H1 (cell line): ENCODE results near the gene PTK6. TPM values are rescaled to one million over a fixed set of nuclear protein-coding genes. Genes with fewer than 3 reads are reported as not detected.

Experiments
- CTCF ChIA-PET: fragments of 300-600 bp; sonication (Branson Sonifier 250); formaldehyde crosslinking; loops from one replicate; lab custom pipeline; 2021; ENCODE audit not compliant: partially characterized antibody; lab: Charles Lee
- POLR2A ChIA-PET: fragments of 300-600 bp; sonication (Branson Sonifier 250); formaldehyde crosslinking; loops from one replicate; lab custom pipeline; 2021; ENCODE audit warnings: inconsistent platforms; ENCODE audit not compliant: partially characterized antibody; lab: Charles Lee
- DNase-seq, 2 experiments: peaks; one replicate each; pipeline versions ENCODE4 v3.0.0 to v3.0.0-alpha.2; 2010 to 2022; ENCODE audit warnings: low spot score in 2 of 2, low read depth in 1 of 2, mixed read lengths in 1 of 2
- FAIRE-seq: peaks from 2 replicates; lab custom pipeline; 2011; peaks lifted over from hg19 to GRCh38; lab: Jason Lieb, UNC
- H2AFZ ChIP-seq: 2 replicates; pipeline ENCODE4 v1.8.1; 2012; ENCODE audit warnings: low read length, inconsistent platforms
- H2AK5ac ChIP-seq: 2 replicates; pipeline ENCODE4 v1.6.1; 2013; ENCODE audit warnings: low read depth, low read length
- H2BK120ac ChIP-seq: replicated peaks from 2 replicates; pipeline ENCODE3; 2013; ENCODE audit warnings: low read depth, low read length, inconsistent platforms
- H2BK12ac ChIP-seq: 2 replicates; pipeline ENCODE4 v1.6.1; 2013; ENCODE audit warnings: low read depth, low read length
- H2BK15ac ChIP-seq: 2 replicates; pipeline ENCODE4 v1.6.1; 2013; ENCODE audit warnings: low read length
- H2BK20ac ChIP-seq: 2 replicates; pipeline ENCODE4 v1.6.1; 2013; ENCODE audit warnings: low read length
- H2BK5ac ChIP-seq: 2 replicates; pipeline ENCODE4 v1.6.1; 2013; ENCODE audit warnings: low read depth, low read length
- H3K14ac ChIP-seq: 2 replicates; pipeline ENCODE4 v1.6.1; 2013; ENCODE audit warnings: inconsistent platforms; ENCODE audit not compliant: insufficient read length
- H3K18ac ChIP-seq: 2 replicates; pipeline ENCODE4 v1.6.1; 2013; ENCODE audit warnings: low read length; ENCODE audit errors: extremely low read depth
- H3K23ac ChIP-seq: 2 replicates; pipeline ENCODE4 v1.6.1; 2013; ENCODE audit warnings: inconsistent platforms; ENCODE audit not compliant: insufficient read length
- H3K23me2 ChIP-seq: 2 replicates; pipeline ENCODE4 v1.6.1; 2013; ENCODE audit warnings: low read depth, low read length
- H3K27ac ChIP-seq: 2 replicates; pipeline ENCODE4 v1.6.1; 2011; ENCODE audit warnings: low read depth, low read length, inconsistent platforms
- H3K27me3 ChIP-seq, 4 experiments: replicated peaks in 1 of 4; 1 replicate in 1 of 4; 2 replicates in 3 of 4; pipeline versions ENCODE4 v1.6.1 to v1.8.1; 2011 to 2013; ENCODE audit warnings: low read length in 3 of 4, mild to moderate bottlenecking in 3 of 4, inconsistent platforms in 2 of 4, mixed read lengths in 2 of 4, moderate library complexity in 1 of 4; ENCODE audit not compliant: control insufficient read depth in 3 of 4, insufficient read depth in 3 of 4; ENCODE audit errors: extremely low read depth in 1 of 4
- H3K36me3 ChIP-seq, 4 experiments: 2 replicates each; pipeline versions ENCODE4 v1.6.1 to v1.8.1; 2011 to 2013; ENCODE audit warnings: mild to moderate bottlenecking in 4 of 4, low read length in 3 of 4, moderate library complexity in 2 of 4, control low read depth in 1 of 4, inconsistent platforms in 1 of 4; ENCODE audit not compliant: insufficient read depth in 4 of 4, control insufficient read depth in 2 of 4
- H3K4ac ChIP-seq: replicated peaks from 2 replicates; pipeline ENCODE3; 2013; ENCODE audit warnings: low read length, low read depth, mixed read lengths, inconsistent platforms; ENCODE audit not compliant: insufficient read length
- H3K4me1 ChIP-seq, 4 experiments: replicated peaks in 1 of 4; 1 replicate in 1 of 4; 2 replicates in 3 of 4; pipeline versions ENCODE4 v1.6.1 to v1.8.1; 2011 to 2013; ENCODE audit warnings: low read length in 3 of 4, inconsistent platforms in 2 of 4, mixed read lengths in 1 of 4; ENCODE audit not compliant: insufficient read depth in 4 of 4, control insufficient read depth in 3 of 4
- H3K4me2 ChIP-seq, 2 experiments: 2 replicates each; pipeline versions ENCODE4 v1.6.1 to v1.8.1; 2011 to 2013; ENCODE audit warnings: low read depth in 2 of 2, low read length in 2 of 2, control low read depth in 1 of 2, inconsistent platforms in 1 of 2, mild to moderate bottlenecking in 1 of 2; ENCODE audit not compliant: insufficient read depth in 1 of 2
- H3K4me3 ChIP-seq, 4 experiments: fragments of 200-600, 300-600 bp in 1 of 4; sonication (generic), shearing (Covaris generic), sonication (Bioruptor Twin) in 1 of 4; 2 replicates each; pipeline versions ENCODE4 v1.5.1 to v1.8.1; 2011 to 2016; ENCODE audit warnings: low read length in 4 of 4, low read depth in 3 of 4, control low read depth in 2 of 4, inconsistent platforms in 2 of 4, mild to moderate bottlenecking in 2 of 4, mixed read lengths in 1 of 4, moderate library complexity in 1 of 4; ENCODE audit not compliant: insufficient read depth in 2 of 4; ENCODE audit errors: extremely low read depth in 1 of 4
- H3K56ac ChIP-seq: replicated peaks from 2 replicates; pipeline ENCODE3; 2013; ENCODE audit warnings: low read depth, mild to moderate bottlenecking, mixed read lengths, low read length, inconsistent platforms; ENCODE audit not compliant: insufficient read length
- H3K79me1 ChIP-seq: 2 replicates; pipeline ENCODE4 v1.6.1; 2013; ENCODE audit warnings: low read depth, low read length, control low read depth
- H3K79me2 ChIP-seq, 2 experiments: 2 replicates each; pipeline versions ENCODE4 v1.6.1 to v1.8.1; 2012 to 2013; ENCODE audit warnings: low read length in 2 of 2, mild to moderate bottlenecking in 2 of 2, inconsistent platforms in 1 of 2; ENCODE audit not compliant: insufficient read depth in 2 of 2, control insufficient read depth in 1 of 2
- H3K9ac ChIP-seq, 4 experiments: replicated peaks in 1 of 4; 1 replicate in 1 of 4; 2 replicates in 3 of 4; pipeline versions ENCODE4 v1.6.1 to v1.8.1; 2011 to 2013; ENCODE audit warnings: low read depth in 3 of 4, low read length in 3 of 4, control low read depth in 2 of 4, mild to moderate bottlenecking in 2 of 4, moderate library complexity in 2 of 4, inconsistent platforms in 1 of 4; ENCODE audit errors: extremely low read depth in 1 of 4
- H3K9me3 ChIP-seq, 2 experiments: 2 replicates each; pipeline versions ENCODE4 v1.6.1 to v1.8.1; 2012 to 2013; ENCODE audit warnings: mild to moderate bottlenecking in 2 of 2, moderate library complexity in 2 of 2, control low read depth in 1 of 2, inconsistent platforms in 1 of 2, low read depth in 1 of 2, low read length in 1 of 2, mixed read lengths in 1 of 2; ENCODE audit not compliant: insufficient read depth in 2 of 2
- H4K20me1 ChIP-seq, 2 experiments: replicated peaks in 1 of 2; 2 replicates each; pipeline versions ENCODE3 to v1.8.1; 2011 to 2013; ENCODE audit warnings: inconsistent platforms in 2 of 2, low read length in 2 of 2, mild to moderate bottlenecking in 1 of 2; ENCODE audit not compliant: insufficient read depth in 2 of 2, control insufficient read depth in 1 of 2
- H4K5ac ChIP-seq: 2 replicates; pipeline ENCODE4 v1.6.1; 2013; ENCODE audit warnings: low read length, low read depth, mixed read lengths, inconsistent platforms; ENCODE audit not compliant: insufficient read length
- H4K8ac ChIP-seq: 2 replicates; pipeline ENCODE4 v1.8.0; 2013; ENCODE audit warnings: mild to moderate bottlenecking, moderate library complexity, low read length, inconsistent platforms; ENCODE audit not compliant: insufficient read depth; ENCODE audit errors: extremely low read depth
- H4K91ac ChIP-seq: replicated peaks from 2 replicates; pipeline ENCODE3; 2013; ENCODE audit warnings: low read length, mixed read lengths, inconsistent platforms; ENCODE audit not compliant: insufficient read length
- ASH2L ChIP-seq: fragments of 200-600, 300-600 bp; sonication (generic); IDR thresholded peaks from one replicate; pipeline ENCODE4 v1.7.1; 2017; ENCODE audit warnings: low read length
- BRCA1 ChIP-seq: IDR thresholded peaks from 2 replicates; pipeline ENCODE4 v1.6.1; 2012; ENCODE audit warnings: low read depth, low read length, improper control_type of control experiment
- CHD2 ChIP-seq: IDR thresholded peaks from 2 replicates; pipeline ENCODE4 v1.6.1; 2012; ENCODE audit warnings: low read length, improper control_type of control experiment
- CTCF ChIP-seq, 3 experiments: IDR thresholded peaks; 1 replicate in 2 of 3; 2 replicates in 1 of 3; pipeline versions ENCODE4 v1.5.1 to v1.6.1; 2011; ENCODE audit warnings: low read length in 3 of 3, mild to moderate bottlenecking in 3 of 3, inconsistent platforms in 2 of 3, low read depth in 1 of 3, moderate library complexity in 1 of 3; ENCODE audit not compliant: insufficient read depth in 1 of 3; ENCODE audit errors: control extremely low read depth in 1 of 3
- RAD21 ChIP-seq, 2 experiments: IDR thresholded peaks in 1 of 2; conservative IDR thresholded peaks in 1 of 2; 2 replicates each; pipeline ENCODE4 v1.6.1; 2011; ENCODE audit warnings: low read depth in 2 of 2, low read length in 2 of 2, improper control_type of control experiment in 1 of 2, inconsistent platforms in 1 of 2, mild to moderate bottlenecking in 1 of 2, moderate library complexity in 1 of 2
- SAP30 ChIP-seq: fragments of 300-600 bp; sonication (generic); IDR thresholded peaks from 2 replicates; pipeline ENCODE4 v1.7.1; 2012; ENCODE audit warnings: low read length, moderate library complexity, mild to moderate bottlenecking, inconsistent platforms; ENCODE audit not compliant: insufficient read depth, insufficient replicate concordance
- USF2 ChIP-seq: IDR thresholded peaks from 2 replicates; pipeline ENCODE4 v1.6.1; 2011; ENCODE audit warnings: low read length, improper control_type of control experiment
- YY1 ChIP-seq: IDR thresholded peaks from 2 replicates; pipeline ENCODE4 v1.6.1; 2011; ENCODE audit warnings: low read depth, mild to moderate bottlenecking, low read length
- WGBS, 2 experiments: shearing (Covaris generic) in 1 of 2; methylation state at CpG; one replicate each; pipeline versions ENCODE4 v1.1.6 to v1.1.7; 2013 to 2015; ENCODE audit warnings: low lambda C conversion rate in 2 of 2, mixed read lengths in 2 of 2, inconsistent platforms in 1 of 2, low coverage in 1 of 2, missing lambda C conversion rate in 1 of 2; ENCODE audit not compliant: insufficient replicate concordance in 2 of 2, insufficient coverage in 1 of 2, insufficient read length in 1 of 2; ENCODE audit errors: extremely low coverage in 1 of 2, missing lambda C conversion rate in 1 of 2; 5-methylcytosine and 5-hydroxymethylcytosine counted together
- polyA plus RNA-seq, 7 experiments: library from polyadenylated mRNA; depleted of rRNA in 3 of 7; stranded (reverse) in 5 of 7; unstranded in 2 of 7; fragments of >200 nt in 5 of 7; fragments of 200-250 nt in 2 of 7; gene quantifications; 1 replicate in 5 of 7; 2 replicates in 1 of 7; 4 replicates in 1 of 7; pipeline versions ENCODE4 v1.2.1 to v1.2.3, GENCODE V29; 2011 to 2013; ENCODE audit warnings: missing spikeins in 2 of 7, mixed read lengths in 2 of 7
- total RNA-seq: library from RNA; stranded (reverse); fragmentation: NEBNext Ultra II Directional; extraction: Animal tissue kit (Norgen Biotek cat#: 25700); gene quantifications from 2 replicates; pipeline ENCODE4 v1.2.1, GENCODE V29; 2021

PTK6 gene
- total and polyA plus RNA-seq, 2 of the 8 experiments (the other 6 are each of a cell fraction or from before 2014, with no cell fraction given): 0.12 to 0.19 TPM

GRCh38 chr20:63563225-63563935 is 26.2 kb upstream of the PTK6 start:
- Histone ChIP-seq H3K14ac (no peak overlapping the region), H3K79me2 (no peaks in the 10 kb centered on the region), H2AK5ac (no peak overlapping the region), H2AFZ (no peak overlapping the region), H4K5ac (no peak overlapping the region), H4K8ac (peak overlapping the region; percentile 25; the same call in 1 of the 2 replicates), H3K18ac (no peak overlapping the region), H3K4me3 (no peak overlapping the region), H3K36me3 (no peaks in the 10 kb centered on the region; a peak in 4 of 8 replicates), H2BK20ac (no peak overlapping the region), H3K27ac (no peak overlapping the region), H2BK12ac (no peak overlapping the region), H3K4me1 (no peaks in the 10 kb centered on the region), H3K9me3 (no peaks in the 10 kb centered on the region), H3K4ac (no peak overlapping the region), H2BK15ac (no peak overlapping the region), H2BK120ac (no peak overlapping the region), H3K27me3 (no peaks in the 10 kb centered on the region), H3K9ac (no peak overlapping the region), H3K56ac (no peak overlapping the region), H4K91ac (no peak overlapping the region), H2BK5ac (no peak overlapping the region), H3K23ac (no peak overlapping the region), H3K79me1 (no peaks in the 10 kb centered on the region), H3K23me2 (no peaks in the 10 kb centered on the region), H4K20me1 (no peaks in the 10 kb centered on the region), H3K4me2 (no peak overlapping the region)
- no peak for DNase-seq
- CTCF ChIA-PET: interaction anchor here (0.8 to 1.7 kb wide), 5 partner anchors 10 to 371 kb away, joined by 3 to 7 read pairs (median 3); partner anchors contain the start of gene PTK6
- 97% methylated on average over 31 of the region's 55 CpGs; no CpG with 5 or more reads in 1 of the 2 experiments for WGBS, 2 experiments
- no peak for FAIRE-seq
- POLR2A ChIA-PET: interaction anchor here (3.4 kb wide), 1 partner anchor 11 kb away, joined by 12 read pairs; the partner anchor contains the start of gene HELZ2
- TF ChIP-seq YY1: no peak
- TF ChIP-seq RAD21 (IDR thresholded peaks at IDR 0.05 in 1 of 2, conservative IDR thresholded peaks at IDR 0.05 in 1 of 2; ENCODE audit: low read depth in 2 of 2, low read length in 2 of 2): no peak
- TF ChIP-seq SAP30: no peak
- TF ChIP-seq CTCF (IDR thresholded peaks at IDR 0.05; ENCODE audit: control extremely low read depth in 1 of 3, insufficient read depth in 1 of 3, low read depth in 1 of 3, low read length in 3 of 3): no peak
- TF ChIP-seq CHD2: no peak
- TF ChIP-seq USF2: no peak
- TF ChIP-seq BRCA1: no peak
- TF ChIP-seq ASH2L: no peak
